ENCODE results near the gene ABHD6.
"Not testable (repeated sequence)": the region's sequence is repeated elsewhere in the genome, so short reads cannot be mapped to it uniquely, and the experiment has no call there.

ABHD6 gene

GRCh38 chr3:58285334-58285733 lies 47.7 kb downstream of the ABHD6 start:
- DNase-seq = no peak

- DNase-seq = no peak
Measured at GRCh38 chr3:58287354-58287753, 49.8 kb downstream of the ABHD6 start.

- DNase-seq = no peak
Measured at GRCh38 chr3:58288011-58288728, 50.6 kb downstream of the ABHD6 start.

- DNase-seq = not testable (repeated sequence)
Measured at GRCh38 chr3:58288964-58289613, 51.5 kb downstream of the ABHD6 start.

- DNase-seq = not testable (repeated sequence)
Measured at GRCh38 chr3:58290446-58290845, 52.9 kb downstream of the ABHD6 start.

- DNase-seq = no peak
Measured at GRCh38 chr3:58291671-58292338, 54.2 kb downstream of the ABHD6 start.

- no peak for DNase-seq
Measured at GRCh38 chr3:58292866-58293265, 55.3 kb downstream of the ABHD6 start.

GRCh38 chr3:58293516-58293915 lies 55.9 kb downstream of the ABHD6 start:
- DNase-seq = no peak

GRCh38 chr3:58296269-58296668 lies 58.7 kb downstream of the ABHD6 start:
- DNase-seq = no peak

- DNase-seq = no peak
Measured at GRCh38 chr3:58296843-58297242, 59.3 kb downstream of the ABHD6 start.

- DNase-seq = no peak
Measured at GRCh38 chr3:58298190-58298589, 60.6 kb downstream of the ABHD6 start.

- DNase-seq = no peak
Measured at GRCh38 chr3:58299075-58299474, 61.5 kb downstream of the ABHD6 start.

- DNase-seq = no peak
Measured at GRCh38 chr3:58299839-58300516, 62.4 kb downstream of the ABHD6 start.

GRCh38 chr3:58305882-58306711 lies 68.5 kb downstream of the ABHD6 start, which contains the start of the genes HTD2 and RPP14:
Gene HTD2 (plus strand): TSS chr3:58306520. CDS start chr3:58317614, 11,094 bp downstream.
Gene RPP14 (plus strand): TSS chr3:58306245. CDS start chr3:58310330, 4,085 bp downstream.
- peak; percentile 97 for DNase-seq

GRCh38 chr3:58307639-58308215 lies 70.1 kb downstream of the ABHD6 start:
- no peak for DNase-seq

- no peak for DNase-seq
Measured at GRCh38 chr3:58308728-58309127, 71.1 kb downstream of the ABHD6 start.

- DNase-seq = no peak
Measured at GRCh38 chr3:58317811-58318210, 80.2 kb downstream of the ABHD6 start.

GRCh38 chr3:58321791-58322190 lies 84.2 kb downstream of the ABHD6 start:
- DNase-seq = no peak

- no peak for DNase-seq
Measured at GRCh38 chr3:58322793-58323192, 85.2 kb downstream of the ABHD6 start.

GRCh38 chr3:58323529-58324390 lies 86.2 kb downstream of the ABHD6 start:
- no peak for DNase-seq
